ENCODE data around the gene TAPBP. TPM values are rescaled to one million over a fixed set of nuclear protein-coding genes. Genes with fewer than 3 reads are reported as not detected.

TAPBP gene
- total and polyA plus RNA-seq, 9 of the 15 experiments (the other 6 are each of a cell fraction or from before 2014, with no cell fraction given) = 5.6 to 74.0 (median 22.3) TPM

- TF ChIP-seq REST (IDR thresholded peaks at IDR 0.05; ENCODE audit: borderline replicate concordance) (peak; percentile 82; the same call in 1 of the 2 replicates), REST (CRISPR knock-in tag; IDR thresholded peaks at IDR 0.05; ENCODE audit: low read depth) (no peak), TAL1 (IDR thresholded peaks at IDR 0.05) (peak; percentile 73), ZNF695 (CRISPR knock-in tag; IDR thresholded peaks at IDR 0.05) (no peak), SRSF9 (IDR thresholded peaks at IDR 0.05; ENCODE audit: borderline replicate concordance, low read depth, low read length) (no peak), PHB (CRISPR knock-in tag; IDR thresholded peaks at IDR 0.05) (no peak), ZSCAN32 (CRISPR knock-in tag; IDR thresholded peaks at IDR 0.05) (no peak), SLC30A9 (CRISPR knock-in tag; IDR thresholded peaks at IDR 0.05) (no peak), LCOR (CRISPR knock-in tag; IDR thresholded peaks at IDR 0.05) (peak; percentile 65), SRF (CRISPR knock-in tag; IDR thresholded peaks at IDR 0.05) (no peak), ZBTB34 (CRISPR knock-in tag; IDR thresholded peaks at IDR 0.05) (no peak), PHTF2 (CRISPR knock-in tag; IDR thresholded peaks at IDR 0.05) (no peak), ZNF3 (CRISPR knock-in tag; IDR thresholded peaks at IDR 0.05) (no peak), YBX1 (IDR thresholded peaks at IDR 0.05) (no peak), KLF13 (tag; IDR thresholded peaks at IDR 0.05; ENCODE audit: borderline replicate concordance, low read depth) (no peak), KDM2B (CRISPR knock-in tag; IDR thresholded peaks at IDR 0.05) (no peak), JUN (IDR thresholded peaks at IDR 0.05; ENCODE audit: borderline replicate concordance, low read depth, low read length) (no peak), JUN (CRISPR knock-in tag; IDR thresholded peaks at IDR 0.05; ENCODE audit: borderline replicate concordance) (no peak), JUNB (CRISPR knock-in tag; conservative IDR thresholded peaks at IDR 0.05) (no peak), ZNF274 (IDR thresholded peaks at IDR 0.05; ENCODE audit: borderline replicate concordance, low read depth, low read length) (no peak)
Observed at GRCh38 chr6:33344701-33345697, 31.1 kb upstream of the TAPBP start (continued).

All from K562 (cell line).